Progenitor cell of endocrine pancreas (in vitro differentiated cells): ENCODE results near the gene FYB2. TPM values are rescaled to one million over a fixed set of nuclear protein-coding genes. Genes with fewer than 3 reads are reported as not detected.
"Not testable (repeated sequence)": the region's sequence is repeated elsewhere in the genome, so short reads cannot be mapped to it uniquely, and the experiment has no call there.

Experiments used
- DNase-seq: peaks from one replicate; pipeline ENCODE4 v3.0.0; 2021; ENCODE audit warnings: low spot score; ENCODE audit not compliant: unreplicated experiment
- H3K27ac Mint-ChIP-seq: 2 replicates; pipeline ENCODE4 v1.8.0; 2021; ENCODE audit warnings: mild to moderate bottlenecking, moderate library complexity, mixed read lengths
- H3K27me3 Mint-ChIP-seq: 2 replicates; pipeline ENCODE4 v1.8.0; 2021; ENCODE audit warnings: mixed read lengths
- H3K36me3 Mint-ChIP-seq: 2 replicates; pipeline ENCODE4 v1.8.0; 2022; ENCODE audit warnings: mixed read lengths; ENCODE audit not compliant: insufficient read depth
- H3K4me1 Mint-ChIP-seq: 2 replicates; pipeline ENCODE4 v1.8.0; 2021; ENCODE audit warnings: low read depth, mixed read lengths
- H3K4me3 Mint-ChIP-seq: 2 replicates; pipeline ENCODE4 v1.8.0; 2021; ENCODE audit warnings: low read depth, mild to moderate bottlenecking, moderate library complexity, mixed read lengths
- H3K9me3 Mint-ChIP-seq: 2 replicates; pipeline ENCODE4 v1.8.0; 2021; ENCODE audit warnings: low read depth, mixed read lengths
- CTCF ChIP-seq: fragments of 200-600 bp; sonication (generic); IDR thresholded peaks from one replicate; pipeline ENCODE4 v1.5.0; 2021; ENCODE audit warnings: antibody characterized with exemption, mild to moderate bottlenecking; ENCODE audit not compliant: unreplicated experiment
- total RNA-seq: library from RNA; stranded (reverse); gene quantifications from 2 replicates; pipeline ENCODE4 v1.2.1, GENCODE V29; 2021

Gene FYB2
- total RNA-seq, 1 donor from 2014 or later, result 9.6 TPM

- no peak for TF ChIP-seq CTCF
- DNase-seq, result no peak
- Mint-ChIP-seq H3K4me1 (peaks cover 3% of the 10 kb centered on the region), H3K9me3 (no peaks in the 10 kb centered on the region), H3K27ac (no peak overlapping the region), H3K4me3 (no peak overlapping the region), H3K27me3 (no peaks in the 10 kb centered on the region), H3K36me3 (peaks cover 2% of the 10 kb centered on the region)
These were observed 39.0 kb downstream of the FYB2 start for GRCh38 chr1:56780128-56780750.

GRCh38 chr1:56777972-56778371, 41.2 kb downstream of the FYB2 start:
- Mint-ChIP-seq H3K4me3 (no peak overlapping the region), H3K4me1 (peaks cover 3% of the 10 kb centered on the region), H3K9me3 (no peaks in the 10 kb centered on the region), H3K27me3 (no peaks in the 10 kb centered on the region), H3K27ac (no peak overlapping the region), H3K36me3 (no peaks in the 10 kb centered on the region)
- TF ChIP-seq CTCF, result no peak
- no peak for DNase-seq

GRCh38 chr1:56774732-56775131, 44.5 kb downstream of the FYB2 start:
- not testable (repeated sequence) for H3K4me1 Mint-ChIP-seq, H3K4me3 Mint-ChIP-seq, H3K27me3 Mint-ChIP-seq, H3K27ac Mint-ChIP-seq, H3K9me3 Mint-ChIP-seq, DNase-seq, H3K36me3 Mint-ChIP-seq

- Mint-ChIP-seq H3K27ac (no peak overlapping the region), H3K9me3 (no peaks in the 10 kb centered on the region), H3K36me3 (no peaks in the 10 kb centered on the region), H3K4me1 (no peaks in the 10 kb centered on the region), H3K27me3 (no peaks in the 10 kb centered on the region), H3K4me3 (no peak overlapping the region)
- DNase-seq, result no peak
- no peak for TF ChIP-seq CTCF
These were observed 45.1 kb downstream of the FYB2 start for GRCh38 chr1:56774067-56774609.

- H3K4me3 Mint-ChIP-seq, result no peak overlapping the region
- no peaks in the 10 kb centered on the region for H3K27me3 Mint-ChIP-seq
- no peaks in the 10 kb centered on the region for H3K36me3 Mint-ChIP-seq
- DNase-seq, result no peak
- H3K9me3 Mint-ChIP-seq, result no peaks in the 10 kb centered on the region
- no peak overlapping the region for H3K27ac Mint-ChIP-seq
- no peak for TF ChIP-seq CTCF
- no peaks in the 10 kb centered on the region for H3K4me1 Mint-ChIP-seq
These were observed 45.7 kb downstream of the FYB2 start for GRCh38 chr1:56773341-56774066.
